Mesenchymal stem cell (in vitro differentiated cells and primary cell): ENCODE data around the gene MATN1.

ENCODE experiments used
- DNase-seq: peaks from one replicate; pipeline ENCODE4 v3.0.0-alpha.2; 2013
- H2AFZ ChIP-seq: one replicate; pipeline ENCODE4 v1.6.1; 2013; ENCODE audit warnings: low read depth, mild to moderate bottlenecking, control low read depth, inconsistent platforms, low read length, moderate library complexity
- H2AK5ac ChIP-seq: 2 replicates; pipeline ENCODE4 v1.6.1; 2013; ENCODE audit warnings: low read length, moderate library complexity, mild to moderate bottlenecking, inconsistent platforms; ENCODE audit not compliant: severe bottlenecking
- H2BK120ac ChIP-seq: one replicate; pipeline ENCODE4 v1.6.1; 2013; ENCODE audit warnings: low read depth, mild to moderate bottlenecking, inconsistent platforms, low read length, moderate library complexity
- H2BK12ac ChIP-seq, 2 experiments: one replicate each; pipeline ENCODE4 v1.6.1; 2013; ENCODE audit warnings: inconsistent platforms in 2 of 2, low read length in 2 of 2, mild to moderate bottlenecking in 2 of 2, moderate library complexity in 2 of 2, control low read depth in 1 of 2
- H2BK15ac ChIP-seq: one replicate; pipeline ENCODE4 v1.6.1; 2013; ENCODE audit warnings: mild to moderate bottlenecking, low read depth, inconsistent platforms; ENCODE audit not compliant: poor library complexity, severe bottlenecking
- H2BK5ac ChIP-seq: 2 replicates; pipeline ENCODE4 v1.6.1; 2013; ENCODE audit warnings: low read depth, mild to moderate bottlenecking, low read length, control low read depth, inconsistent platforms; ENCODE audit not compliant: poor library complexity, severe bottlenecking
- H3K14ac ChIP-seq, 2 experiments: one replicate each; pipeline ENCODE4 v1.6.1; 2013; ENCODE audit warnings: inconsistent platforms in 2 of 2, low read length in 2 of 2, control low read depth in 1 of 2, mild to moderate bottlenecking in 1 of 2, moderate library complexity in 1 of 2
- H3K18ac ChIP-seq, 2 experiments: one replicate each; pipeline ENCODE4 v1.6.1; 2013; ENCODE audit warnings: inconsistent platforms in 2 of 2, low read length in 2 of 2, control low read depth in 1 of 2, low read depth in 1 of 2, mild to moderate bottlenecking in 1 of 2
- H3K23ac ChIP-seq, 2 experiments: one replicate each; pipeline ENCODE4 v1.6.1; 2013; ENCODE audit warnings: inconsistent platforms in 2 of 2, low read length in 2 of 2, mild to moderate bottlenecking in 2 of 2, moderate library complexity in 2 of 2, control low read depth in 1 of 2
- H3K27ac ChIP-seq: 2 replicates; pipeline ENCODE4 v1.5.1; 2013; ENCODE audit warnings: mild to moderate bottlenecking, moderate library complexity, low read length, control low read depth, inconsistent platforms; ENCODE audit not compliant: poor library complexity, severe bottlenecking
- H3K27me3 ChIP-seq, 2 experiments: 2 replicates each; pipeline versions ENCODE4 v1.6.1 to v1.7.0; 2013; ENCODE audit warnings: low read length in 2 of 2, mild to moderate bottlenecking in 2 of 2, moderate library complexity in 2 of 2, control low read depth in 1 of 2, inconsistent platforms in 1 of 2; ENCODE audit not compliant: control insufficient read depth in 1 of 2, insufficient read depth in 1 of 2
- H3K36me3 ChIP-seq, 2 experiments: 2 replicates each; pipeline versions ENCODE4 v1.6.1 to v1.7.0; 2013; ENCODE audit warnings: low read length in 2 of 2, control low read depth in 1 of 2, inconsistent platforms in 1 of 2, low read depth in 1 of 2, mild to moderate bottlenecking in 1 of 2; ENCODE audit not compliant: insufficient read depth in 2 of 2, control insufficient read depth in 1 of 2
- H3K4ac ChIP-seq, 2 experiments: one replicate each; pipeline ENCODE4 v1.6.1; 2013; ENCODE audit warnings: inconsistent platforms in 2 of 2, low read length in 2 of 2, mild to moderate bottlenecking in 2 of 2, moderate library complexity in 2 of 2, control low read depth in 1 of 2, low read depth in 1 of 2
- H3K4me1 ChIP-seq: 2 replicates; pipeline ENCODE4 v1.6.1; 2013; ENCODE audit warnings: low read depth, low read length, control low read depth; ENCODE audit not compliant: control insufficient read depth, insufficient read depth
- H3K4me2 ChIP-seq: 2 replicates; pipeline ENCODE4 v1.6.1; 2013; ENCODE audit warnings: low read length, mild to moderate bottlenecking, inconsistent platforms; ENCODE audit not compliant: poor library complexity, severe bottlenecking
- H3K4me3 ChIP-seq, 2 experiments: 2 replicates each; pipeline versions ENCODE4 v1.5.1 to v1.7.0; 2013; ENCODE audit warnings: low read length in 2 of 2, mild to moderate bottlenecking in 2 of 2, control low read depth in 1 of 2, low read depth in 1 of 2; ENCODE audit not compliant: insufficient read depth in 1 of 2
- H3K79me1 ChIP-seq: replicated peaks from 2 replicates; pipeline ENCODE4 v1.6.1; 2013; ENCODE audit warnings: mild to moderate bottlenecking, control low read depth, low read length, inconsistent platforms; ENCODE audit not compliant: poor library complexity, severe bottlenecking
- H3K9ac ChIP-seq: 2 replicates; pipeline ENCODE4 v1.7.0; 2013; ENCODE audit warnings: mild to moderate bottlenecking, low read length, moderate library complexity
- H3K9me3 ChIP-seq: 2 replicates; pipeline ENCODE4 v1.7.0; 2013; ENCODE audit warnings: mild to moderate bottlenecking, low read length; ENCODE audit not compliant: control insufficient read depth
- H4K8ac ChIP-seq: one replicate; pipeline ENCODE4 v1.6.1; 2013; ENCODE audit warnings: inconsistent platforms, mild to moderate bottlenecking, low read length, moderate library complexity
- H4K91ac ChIP-seq: one replicate; pipeline ENCODE4 v1.6.1; 2013; ENCODE audit warnings: mild to moderate bottlenecking, low read length, inconsistent platforms
- WGBS: methylation state at CpG from one replicate; pipeline ENCODE4 v1.1.7; 2013; ENCODE audit warnings: mixed read lengths; 5-methylcytosine and 5-hydroxymethylcytosine counted together

The MATN1 gene

DNA sequence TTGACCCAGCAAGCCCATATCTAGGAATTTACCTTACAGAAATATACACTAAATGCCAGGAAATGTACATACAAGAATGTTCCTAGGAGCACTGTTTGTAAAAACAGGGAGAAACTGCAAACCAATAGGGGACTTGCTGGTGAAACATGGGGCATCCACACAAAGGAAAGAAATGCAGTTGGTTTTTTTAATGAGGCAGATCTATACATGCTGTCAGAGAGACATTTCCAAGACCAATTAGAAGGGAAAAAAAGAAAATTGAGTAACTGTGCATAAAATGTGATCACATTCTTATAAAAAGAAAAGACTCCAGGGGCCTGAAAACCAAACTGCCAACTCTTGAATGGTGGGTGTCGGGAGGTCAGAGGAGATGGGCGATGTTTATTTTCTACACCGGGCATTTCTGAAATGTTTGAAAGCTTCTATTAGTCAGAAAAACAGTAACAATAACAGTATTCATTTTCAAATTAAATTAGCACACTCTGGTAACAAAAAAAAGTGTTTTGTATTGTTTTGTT lies 56.6 kb downstream of the MATN1 start:
- Histone ChIP-seq H3K4me2 (no peak overlapping the region), H3K14ac (no peak overlapping the region), H3K4ac (no peak overlapping the region), H2BK15ac (no peak overlapping the region), H2BK5ac (no peak overlapping the region), H3K4me1 (no peaks in the 10 kb centered on the region), H3K36me3 (no peaks in the 10 kb centered on the region), H3K27me3 (peaks cover 0 to 34% of the 10 kb centered on the region in 2 experiments), H2BK12ac (no peak overlapping the region), H4K91ac (no peak overlapping the region), H2AFZ (no peak overlapping the region), H3K27ac (no peak overlapping the region), H4K8ac (no peak overlapping the region), H2AK5ac (no peak overlapping the region), H3K9ac (peak overlapping the region; percentile 25), H3K9me3 (no peaks in the 10 kb centered on the region), H3K79me1 (no peaks in the 10 kb centered on the region), H3K4me3 (no peak overlapping the region), H3K23ac (no peak overlapping the region), H3K18ac (no peak overlapping the region), H2BK120ac (no peak overlapping the region)
- WGBS: 90% methylated on average over 2 of the region's 3 CpGs
- DNase-seq: no peak

DNA sequence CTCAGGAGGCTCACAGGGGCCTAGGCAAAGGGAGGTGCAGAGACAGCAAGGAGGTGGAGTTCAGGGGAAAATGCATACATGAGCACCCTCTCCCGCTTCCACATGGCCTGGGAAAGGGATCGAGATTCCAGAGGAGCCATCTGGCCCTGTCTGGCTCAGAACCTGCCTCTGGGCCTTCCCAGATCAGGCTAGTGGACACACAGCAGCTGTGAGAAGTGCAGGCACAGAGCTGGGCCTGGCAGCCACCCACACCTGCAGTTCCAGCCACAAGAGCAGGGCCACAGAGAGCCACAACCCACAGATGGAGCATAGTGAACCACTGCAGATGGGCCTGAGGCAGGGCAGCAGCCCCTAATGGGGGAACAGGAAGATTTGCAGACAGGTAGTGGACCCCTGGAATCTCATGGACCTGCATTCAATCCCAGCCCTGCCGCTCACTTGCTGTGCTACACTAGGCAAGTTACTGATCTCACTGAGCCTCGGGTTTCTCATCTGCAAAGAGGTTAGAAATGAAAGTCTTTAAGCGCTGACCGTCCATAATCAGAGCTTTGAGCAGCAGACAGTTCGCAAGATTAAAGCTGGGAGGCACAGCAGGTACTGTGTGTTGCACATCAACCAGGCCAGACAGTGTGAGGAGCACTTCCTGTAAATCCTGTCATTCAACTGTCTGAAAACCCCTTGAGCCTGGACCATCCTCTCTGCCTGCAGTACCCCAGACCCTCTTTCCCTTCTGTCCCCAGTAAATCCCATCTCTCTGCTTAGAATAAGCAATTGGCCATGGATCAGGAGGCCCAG lies 58.0 kb downstream of the MATN1 start:
- Histone ChIP-seq H3K18ac (no peak overlapping the region), H3K9me3 (no peaks in the 10 kb centered on the region), H2AFZ (no peak overlapping the region), H3K4me2 (no peak overlapping the region), H2BK5ac (no peak overlapping the region), H3K4me3 (peak overlapping the region in 1 of 2 experiments; percentile 20), H3K14ac (no peak overlapping the region), H2BK120ac (no peak overlapping the region), H3K36me3 (no peaks in the 10 kb centered on the region), H2BK12ac (no peak overlapping the region), H3K27ac (no peak overlapping the region), H2AK5ac (no peak overlapping the region), H4K8ac (no peak overlapping the region), H3K79me1 (no peaks in the 10 kb centered on the region), H3K4me1 (no peaks in the 10 kb centered on the region), H3K4ac (no peak overlapping the region), H4K91ac (no peak overlapping the region), H3K27me3 (peaks cover 0 to 44% of the 10 kb centered on the region in 2 experiments), H3K23ac (no peak overlapping the region), H2BK15ac (no peak overlapping the region), H3K9ac (no peak overlapping the region)
- WGBS: 72% methylated on average over 7 of the region's 7 CpGs
- no peak for DNase-seq

DNA sequence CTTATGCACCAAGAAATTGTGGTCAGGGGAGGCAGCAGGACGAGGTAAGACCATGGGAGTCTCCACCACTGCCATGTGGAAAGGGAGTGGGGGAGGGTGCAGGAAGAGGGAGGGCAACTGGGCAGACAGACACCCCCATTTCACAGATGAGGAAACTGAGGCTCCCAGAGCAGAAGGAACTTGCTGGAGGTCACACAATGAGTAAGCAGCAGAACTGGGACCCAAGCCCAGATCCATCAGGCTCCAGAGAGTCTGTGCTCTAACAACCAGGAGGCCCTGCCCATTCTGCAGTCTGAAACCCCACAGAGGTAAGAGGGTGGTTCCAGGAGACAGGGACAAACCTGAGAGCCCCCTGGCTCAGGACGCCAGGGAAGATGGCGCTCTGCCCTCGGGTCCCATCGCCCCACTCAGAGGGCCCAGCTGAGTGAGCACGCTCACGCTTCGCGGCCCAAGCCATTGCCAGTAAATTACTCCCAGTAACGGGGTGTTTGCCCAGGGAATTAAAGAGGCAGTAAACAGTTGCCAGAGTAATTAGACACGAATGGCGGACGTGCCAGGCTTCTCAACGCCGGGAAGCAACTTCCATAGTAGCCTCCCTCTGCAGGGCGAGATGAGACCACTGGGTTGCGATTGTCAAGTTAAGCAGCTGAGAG lies 59.2 kb downstream of the MATN1 start:
- no peak overlapping the region for H3K14ac ChIP-seq
- H3K18ac ChIP-seq: no peak overlapping the region
- H3K4ac ChIP-seq: no peak overlapping the region
- no peak overlapping the region for H2BK15ac ChIP-seq
- H2BK5ac ChIP-seq: no peak overlapping the region
- no peak overlapping the region for H3K9ac ChIP-seq
- no peak overlapping the region for H3K4me2 ChIP-seq
- no peaks in the 10 kb centered on the region for H3K4me1 ChIP-seq
- DNase-seq: no peak
- no peak overlapping the region for H2BK12ac ChIP-seq
- H2BK120ac ChIP-seq: no peak overlapping the region
- no peak overlapping the region for H3K4me3 ChIP-seq
- H3K27ac ChIP-seq: no peak overlapping the region
- no peaks in the 10 kb centered on the region for H3K79me1 ChIP-seq
- no peak overlapping the region for H3K23ac ChIP-seq
- peaks cover 0 to 55% of the 10 kb centered on the region in 2 experiments for H3K27me3 ChIP-seq
- no peak overlapping the region for H2AK5ac ChIP-seq
- no peak overlapping the region for H4K91ac ChIP-seq
- 82% methylated on average over 17 of the region's 17 CpGs for WGBS
- no peak overlapping the region for H2AFZ ChIP-seq
- H3K9me3 ChIP-seq: no peaks in the 10 kb centered on the region
- H4K8ac ChIP-seq: no peak overlapping the region
- no peaks in the 10 kb centered on the region for H3K36me3 ChIP-seq

GRCh38 chr1:30663596-30664091 lies 59.7 kb downstream of the MATN1 start:
- H3K18ac ChIP-seq: no peak overlapping the region
- no peak overlapping the region for H3K4me3 ChIP-seq
- H3K27me3 ChIP-seq: peaks cover 4 to 60% of the 10 kb centered on the region in 2 experiments
- no peak overlapping the region for H3K23ac ChIP-seq
- no peak overlapping the region for H2BK5ac ChIP-seq
- no peak overlapping the region for H2BK12ac ChIP-seq
- no peak overlapping the region for H2BK15ac ChIP-seq
- no peak overlapping the region for H4K8ac ChIP-seq
- no peaks in the 10 kb centered on the region for H3K4me1 ChIP-seq
- no peak overlapping the region for H3K4ac ChIP-seq
- no peak overlapping the region for H2AK5ac ChIP-seq
- no peak overlapping the region for H2AFZ ChIP-seq
- DNase-seq: no peak
- no peak overlapping the region for H3K27ac ChIP-seq
- no peak overlapping the region for H2BK120ac ChIP-seq
- 78% methylated on average over 13 of the region's 13 CpGs for WGBS
- no peaks in the 10 kb centered on the region for H3K36me3 ChIP-seq
- H3K79me1 ChIP-seq: no peaks in the 10 kb centered on the region
- H4K91ac ChIP-seq: no peak overlapping the region
- no peaks in the 10 kb centered on the region for H3K9me3 ChIP-seq
- no peak overlapping the region for H3K4me2 ChIP-seq
- no peak overlapping the region for H3K14ac ChIP-seq
- no peak overlapping the region for H3K9ac ChIP-seq
